ENCODE results near the gene KDM4B. TPM values are rescaled to one million over a fixed set of nuclear protein-coding genes. Genes with fewer than 3 reads are reported as not detected.
A peak's percentile ranks its signal among the peaks of the same experiment; 100 is the strongest.

KDM4B gene
- total and polyA plus RNA-seq, 2 donors from 2014 or later, result 6.6 to 35.7 TPM

DNA sequence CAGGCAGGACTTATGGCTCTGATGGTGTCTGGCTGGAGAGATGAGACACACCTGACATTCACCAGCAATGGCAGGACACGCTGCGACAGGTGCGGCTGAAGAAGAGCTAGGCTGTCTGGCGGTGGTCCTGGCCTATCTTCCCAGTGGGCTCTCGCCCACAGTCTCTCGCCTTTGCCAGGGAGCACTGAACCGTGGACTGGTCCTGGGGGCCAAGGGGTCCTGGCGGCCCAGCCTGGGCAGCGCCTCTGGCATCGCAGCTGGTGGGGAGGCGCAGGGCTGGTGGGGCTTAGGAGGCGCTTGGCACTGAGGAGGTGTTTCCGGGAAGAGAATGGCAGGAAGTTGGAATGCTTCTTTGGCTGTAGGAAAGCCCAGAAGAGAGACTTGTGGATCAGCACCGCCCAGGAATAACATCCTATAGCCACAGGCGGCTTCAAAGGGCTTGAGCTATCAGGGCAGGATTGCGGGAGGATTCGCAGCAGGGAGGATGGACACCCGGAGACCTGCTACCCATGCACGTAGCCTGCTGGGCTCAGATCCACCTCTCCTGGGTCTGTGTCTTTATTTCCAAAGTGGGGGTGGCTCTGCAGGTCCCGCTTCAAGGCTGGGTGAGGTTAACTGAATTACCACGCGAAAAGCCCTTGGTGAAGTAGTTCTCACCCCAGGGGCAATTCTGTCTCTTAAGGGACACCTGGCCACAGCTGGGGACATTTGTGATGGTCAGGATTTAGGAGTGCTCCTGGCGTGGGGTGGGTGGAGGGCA lies 14.6 kb downstream of the KDM4B start:
- Histone ChIP-seq H3K9ac (ENCODE audit: low read length in 3 of 3) (no peak overlapping the region), H3K9me3 (ENCODE audit: control insufficient read depth in 2 of 3, insufficient read depth in 1 of 3, low read length in 3 of 3) (no peaks in the 10 kb centered on the region), H3K4me3 (ENCODE audit: low read length in 3 of 3) (no peak overlapping the region), H3K4me1 (ENCODE audit: control insufficient read depth in 2 of 3, insufficient read depth in 2 of 3, low read depth in 1 of 3, low read length in 3 of 3) (peaks cover 0 to 25% (median 15%) of the 10 kb centered on the region in 3 donors), H3K27me3 (ENCODE audit: control insufficient read depth, insufficient read depth, low read length) (no peaks in the 10 kb centered on the region), H3K27ac (ENCODE audit: low read depth in 2 of 2, low read length in 2 of 2) (peak overlapping the region in 1 of 2 donors; percentile 1), H3K36me3 (ENCODE audit: control insufficient read depth in 2 of 3, insufficient read depth in 3 of 3, low read length in 3 of 3) (no peaks in the 10 kb centered on the region)
- TF ChIP-seq, protein P1, sequence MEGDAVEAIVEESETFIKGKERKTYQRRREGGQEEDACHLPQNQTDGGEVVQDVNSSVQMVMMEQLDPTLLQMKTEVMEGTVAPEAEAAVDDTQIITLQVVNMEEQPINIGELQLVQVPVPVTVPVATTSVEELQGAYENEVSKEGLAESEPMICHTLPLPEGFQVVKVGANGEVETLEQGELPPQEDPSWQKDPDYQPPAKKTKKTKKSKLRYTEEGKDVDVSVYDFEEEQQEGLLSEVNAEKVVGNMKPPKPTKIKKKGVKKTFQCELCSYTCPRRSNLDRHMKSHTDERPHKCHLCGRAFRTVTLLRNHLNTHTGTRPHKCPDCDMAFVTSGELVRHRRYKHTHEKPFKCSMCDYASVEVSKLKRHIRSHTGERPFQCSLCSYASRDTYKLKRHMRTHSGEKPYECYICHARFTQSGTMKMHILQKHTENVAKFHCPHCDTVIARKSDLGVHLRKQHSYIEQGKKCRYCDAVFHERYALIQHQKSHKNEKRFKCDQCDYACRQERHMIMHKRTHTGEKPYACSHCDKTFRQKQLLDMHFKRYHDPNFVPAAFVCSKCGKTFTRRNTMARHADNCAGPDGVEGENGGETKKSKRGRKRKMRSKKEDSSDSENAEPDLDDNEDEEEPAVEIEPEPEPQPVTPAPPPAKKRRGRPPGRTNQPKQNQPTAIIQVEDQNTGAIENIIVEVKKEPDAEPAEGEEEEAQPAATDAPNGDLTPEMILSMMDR (IDR thresholded peaks at IDR 0.05; ENCODE audit: borderline replicate concordance, extremely low read depth, insufficient read depth), result no peak
- FAIRE-seq, result no peak
- intact Hi-C loops (cut with DNase I), result no loop called here
- DNase-seq, result peak in 1 of 5 donors; percentile 53

DNA sequence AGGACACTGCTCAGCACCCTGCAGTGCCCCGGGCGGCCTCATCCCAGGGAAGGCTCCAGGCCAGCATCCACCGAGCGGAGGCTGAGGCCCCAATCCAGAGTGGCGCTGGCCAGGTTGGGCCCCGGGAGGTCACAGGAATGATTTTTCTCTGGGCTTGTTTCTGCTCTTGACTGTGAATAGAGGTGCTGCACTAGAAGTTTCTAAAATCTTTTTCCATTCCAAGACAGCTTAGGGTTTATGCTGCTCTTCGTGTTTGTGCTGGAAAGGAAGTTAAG lies 15.1 kb downstream of the KDM4B start:
- DNase-seq, result no peak
- intact Hi-C loops (cut with DNase I), result no loop called here
- H3K27ac ChIP-seq (ENCODE audit: low read depth in 2 of 2, low read length in 2 of 2), result peak overlapping the region in 1 of 2 donors; percentile 1
- FAIRE-seq, result no peak
- no peak overlapping the region for H3K9ac ChIP-seq (ENCODE audit: low read length in 3 of 3)
- H3K4me1 ChIP-seq (ENCODE audit: control insufficient read depth in 2 of 3, insufficient read depth in 2 of 3, low read depth in 1 of 3, low read length in 3 of 3), result peaks cover 0 to 27% (median 15%) of the 10 kb centered on the region in 3 donors
- TF ChIP-seq, protein P1 (IDR thresholded peaks at IDR 0.05; ENCODE audit: borderline replicate concordance, extremely low read depth, insufficient read depth), result no peak
- no peak overlapping the region for H3K4me3 ChIP-seq (ENCODE audit: low read length in 3 of 3)
- H3K36me3 ChIP-seq (ENCODE audit: control insufficient read depth in 2 of 3, insufficient read depth in 3 of 3, low read length in 3 of 3), result no peaks in the 10 kb centered on the region
- no peaks in the 10 kb centered on the region for H3K9me3 ChIP-seq (ENCODE audit: control insufficient read depth in 2 of 3, insufficient read depth in 1 of 3, low read length in 3 of 3)
- H3K27me3 ChIP-seq (ENCODE audit: control insufficient read depth, insufficient read depth, low read length), result no peaks in the 10 kb centered on the region

DNA sequence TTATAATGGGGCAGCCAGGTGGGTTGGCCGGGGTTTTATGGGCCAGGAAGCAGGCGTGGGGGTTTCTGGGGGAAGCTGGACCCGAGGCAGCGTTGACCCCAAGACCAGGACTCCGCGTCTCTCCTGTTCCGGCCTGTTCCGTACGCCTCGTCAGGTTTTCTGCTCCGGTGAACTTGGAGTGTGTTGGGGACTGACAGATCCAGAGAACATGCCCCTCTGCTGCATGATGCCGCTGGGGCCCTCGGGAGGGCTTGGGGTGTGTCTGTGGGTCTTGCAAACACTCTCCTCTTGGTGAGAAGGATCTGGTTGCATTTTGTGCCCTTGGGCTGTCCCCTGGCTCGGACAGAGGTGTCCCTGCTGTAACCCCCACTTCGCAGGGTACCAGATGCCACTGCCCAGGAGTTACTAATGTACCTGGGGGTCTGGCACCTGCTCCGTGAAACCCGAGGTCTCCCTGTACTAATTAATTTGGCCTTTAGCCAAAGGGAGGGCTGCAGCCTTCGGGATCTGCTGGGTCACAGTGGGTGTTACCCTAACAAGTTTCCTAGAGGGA lies 15.6 kb downstream of the KDM4B start:
- H3K9ac ChIP-seq (ENCODE audit: low read length in 3 of 3), result no peak overlapping the region
- intact Hi-C loops (cut with DNase I), result no loop called here
- TF ChIP-seq, protein P1 (IDR thresholded peaks at IDR 0.05; ENCODE audit: borderline replicate concordance, extremely low read depth, insufficient read depth), result no peak
- DNase-seq (peak in 4 of 5 donors; percentile 72 to 84 (median 78)), FAIRE-seq (no peak)
- H3K27me3 ChIP-seq (ENCODE audit: control insufficient read depth, insufficient read depth, low read length), result no peaks in the 10 kb centered on the region
- peak overlapping the region in 1 of 2 donors; percentile 17 for H3K27ac ChIP-seq (ENCODE audit: low read depth in 2 of 2, low read length in 2 of 2)
- H3K4me3 ChIP-seq (ENCODE audit: low read length in 3 of 3), result no peak overlapping the region
- no peaks in the 10 kb centered on the region for H3K9me3 ChIP-seq (ENCODE audit: control insufficient read depth in 2 of 3, insufficient read depth in 1 of 3, low read length in 3 of 3)
- peaks cover 0 to 28% (median 15%) of the 10 kb centered on the region in 3 donors for H3K4me1 ChIP-seq (ENCODE audit: control insufficient read depth in 2 of 3, insufficient read depth in 2 of 3, low read depth in 1 of 3, low read length in 3 of 3)
- no peaks in the 10 kb centered on the region for H3K36me3 ChIP-seq (ENCODE audit: control insufficient read depth in 2 of 3, insufficient read depth in 3 of 3, low read length in 3 of 3)
